Astrocyte of the spinal cord (primary cell): ENCODE measurements around the gene SLC22A7.
"Not testable (repeated sequence)": the region's sequence is repeated elsewhere in the genome, so short reads cannot be mapped to it uniquely, and the experiment has no call there.

Source experiments
- DNase-seq: peaks from one replicate; pipeline ENCODE4 v3.0.0; 2011; ENCODE audit warnings: low read depth, low spot score
- H3K4me3 ChIP-seq: 2 replicates; pipeline ENCODE4 v1.5.1; 2011; ENCODE audit warnings: low read depth, mild to moderate bottlenecking, low read length, moderate library complexity
- CTCF ChIP-seq: IDR thresholded peaks from 2 replicates; pipeline ENCODE4 v1.5.1; 2012; ENCODE audit warnings: low read depth, mild to moderate bottlenecking, low read length, inconsistent platforms
- in situ Hi-C: cut with HindIII; loops from 2 replicates; pipeline ENCODE4 v1.10.0; 2017; ENCODE audit warnings: low sequenced_read_pairs

Gene SLC22A7

DNA sequence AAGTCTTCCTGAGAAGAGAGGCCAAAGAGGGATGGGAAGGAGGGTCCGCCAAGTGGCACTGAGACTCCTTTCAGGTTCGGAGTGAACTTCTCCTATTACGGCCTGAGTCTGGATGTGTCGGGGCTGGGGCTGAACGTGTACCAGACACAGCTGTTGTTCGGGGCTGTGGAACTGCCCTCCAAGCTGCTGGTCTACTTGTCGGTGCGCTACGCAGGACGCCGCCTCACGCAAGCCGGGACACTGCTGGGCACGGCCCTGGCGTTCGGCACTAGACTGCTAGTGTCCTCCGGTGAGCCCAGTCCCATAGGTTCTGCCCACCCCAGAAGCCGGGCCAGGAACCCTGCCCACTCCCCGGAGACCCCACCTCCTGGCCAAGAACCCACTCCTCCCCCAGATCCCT lies 4.1 kb downstream of the SLC22A7 start:
- no peak for TF ChIP-seq CTCF
- in situ Hi-C loops = no loop called here
- H3K4me3 ChIP-seq = no peak overlapping the region
- DNase-seq = no peak

DNA sequence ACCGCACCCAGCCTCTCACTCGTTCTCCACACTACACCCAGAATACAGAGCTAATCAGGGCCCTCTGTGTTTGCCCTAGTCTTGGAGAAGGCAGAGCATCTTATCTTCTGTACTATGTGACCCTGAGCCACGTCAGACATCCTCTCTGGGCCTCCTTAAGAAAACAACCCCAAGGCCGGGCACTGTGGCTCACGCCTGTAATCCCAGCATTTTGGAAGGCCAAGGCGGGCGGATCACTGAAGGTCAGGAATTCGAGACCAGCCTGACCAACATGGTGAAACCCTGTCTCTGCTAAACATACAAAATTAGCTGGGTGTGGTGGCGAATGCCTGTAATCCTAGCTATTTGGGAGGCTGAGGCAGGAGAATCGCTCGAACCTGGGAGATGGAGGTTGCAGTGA lies 4.9 kb downstream of the SLC22A7 start:
- DNase-seq, in situ Hi-C loops, H3K4me3 ChIP-seq: not testable (repeated sequence)

DNA sequence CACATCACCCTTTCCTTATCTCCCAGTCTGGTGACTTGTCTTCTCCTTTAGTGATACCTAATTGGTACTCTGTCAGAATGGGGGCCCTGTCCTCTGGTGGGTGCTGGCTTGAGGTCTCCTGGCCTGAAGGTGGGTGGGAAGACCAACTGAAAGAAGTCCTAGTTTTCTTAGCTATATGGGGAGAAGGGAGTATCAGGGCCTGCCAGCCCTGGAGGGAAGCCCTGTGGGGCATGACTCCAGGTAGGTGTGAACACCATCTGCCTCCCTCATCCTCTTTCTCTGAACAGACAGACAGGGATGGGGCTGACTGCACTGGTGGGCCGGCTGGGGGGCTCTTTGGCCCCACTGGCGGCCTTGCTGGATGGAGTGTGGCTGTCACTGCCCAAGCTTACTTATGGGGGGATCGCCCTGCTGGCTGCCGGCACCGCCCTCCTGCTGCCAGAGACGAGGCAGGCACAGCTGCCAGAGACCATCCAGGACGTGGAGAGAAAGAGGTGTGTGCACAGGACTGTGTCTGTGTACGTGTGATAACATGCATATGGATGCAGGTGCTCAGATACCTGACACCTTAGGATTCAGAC lies 5.8 kb downstream of the SLC22A7 start:
- TF ChIP-seq CTCF = no peak
- in situ Hi-C loops = no loop called here

DNA sequence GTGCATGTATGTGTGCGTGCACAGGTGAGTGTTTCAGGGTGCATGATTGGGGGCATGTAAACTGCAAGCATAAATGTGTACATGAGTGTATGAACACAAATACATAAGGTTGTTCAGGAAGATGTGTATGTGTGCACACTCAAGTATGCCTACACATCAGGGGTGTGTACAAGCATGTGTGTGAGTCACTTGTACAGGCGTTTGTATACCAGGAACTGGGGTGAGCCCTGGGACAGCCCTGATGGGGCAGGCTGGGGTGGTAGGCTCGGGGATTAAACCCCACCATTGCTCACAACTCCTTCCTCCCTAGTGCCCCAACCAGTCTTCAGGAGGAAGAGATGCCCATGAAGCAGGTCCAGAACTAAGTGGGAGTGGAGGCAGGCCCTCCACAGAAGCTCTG lies 6.3 kb downstream of the SLC22A7 start:
- TF ChIP-seq CTCF = no peak
- DNase-seq = no peak
- in situ Hi-C loops = no loop called here
- no peak overlapping the region for H3K4me3 ChIP-seq

More for the DNA sequence above, 5.8 kb downstream of the SLC22A7 start:
- no peak for DNase-seq
- H3K4me3 ChIP-seq = no peak overlapping the region

GRCh38 chr6:43304882-43305281 lies 6.8 kb downstream of the SLC22A7 start:
- no peak for TF ChIP-seq CTCF
- no peak overlapping the region for H3K4me3 ChIP-seq
- DNase-seq = no peak
- in situ Hi-C loops = no loop called here

DNA sequence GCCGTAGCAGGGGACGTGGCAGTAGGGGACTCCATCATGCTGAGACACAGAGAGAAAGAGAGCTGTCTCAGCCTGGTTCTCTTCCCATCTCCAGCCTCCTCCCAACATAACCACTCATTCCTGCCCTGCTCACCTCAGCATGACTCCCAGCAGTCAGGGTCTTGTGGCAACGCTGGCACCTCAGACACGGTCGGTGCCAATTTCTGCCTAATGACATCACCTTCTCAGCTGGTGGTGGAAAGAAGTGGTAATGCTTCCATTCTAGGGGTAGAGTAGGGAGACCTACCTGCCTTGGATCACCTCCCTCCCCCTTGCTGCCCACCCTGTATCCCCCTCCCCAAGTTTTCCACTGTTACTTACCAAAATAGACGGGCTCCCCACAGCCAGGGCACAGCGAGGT lies 8.0 kb downstream of the SLC22A7 start:
- no peak overlapping the region for H3K4me3 ChIP-seq
- no peak for DNase-seq
- TF ChIP-seq CTCF = no peak
- in situ Hi-C loops = no loop called here

DNA sequence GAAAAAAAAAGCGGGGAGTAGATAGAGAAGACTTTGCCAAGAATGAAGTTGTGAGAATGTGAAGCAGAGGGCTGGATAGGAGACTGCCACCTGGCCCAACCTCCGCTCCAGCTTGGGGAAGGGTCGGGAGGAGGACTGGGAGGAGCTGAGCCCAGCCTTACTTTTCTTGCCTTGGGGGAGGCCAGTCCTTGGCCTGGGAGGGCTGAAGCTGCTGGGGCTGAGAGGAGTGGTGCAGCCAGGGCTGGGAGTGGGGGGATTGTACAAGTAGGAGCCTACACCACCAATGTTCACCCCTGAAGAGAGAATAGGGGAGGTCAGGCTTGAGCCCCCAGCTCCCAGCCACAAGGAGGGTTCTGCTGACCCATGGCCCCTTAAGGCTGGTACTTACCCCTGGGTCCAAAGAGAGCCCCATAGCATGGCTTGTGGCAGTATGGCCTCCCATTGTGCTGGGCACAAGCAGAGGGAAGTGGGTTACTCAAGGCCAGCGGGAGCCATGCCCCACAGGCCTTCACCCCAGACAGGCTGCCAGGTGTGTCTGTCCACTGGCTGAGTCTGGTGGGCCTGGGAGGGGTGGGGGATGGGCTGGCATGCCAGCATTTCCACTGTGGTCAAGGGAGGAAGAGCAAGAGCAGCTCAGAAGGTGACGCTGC lies 9.5 kb downstream of the SLC22A7 start:
- in situ Hi-C loops = no loop called here
- H3K4me3 ChIP-seq = no peak overlapping the region
- DNase-seq = no peak
- TF ChIP-seq CTCF = no peak
